C4-2B (cell line): ENCODE measurements around the gene IFITM1.

ENCODE experiments used
- CTCF ChIP-seq: fragments of 450-650 bp; conservative IDR thresholded peaks from 2 replicates; pipeline ENCODE4 v1.5.1; 2017; ENCODE audit warnings: mild to moderate bottlenecking
- ZFX ChIP-seq: fragments of 450-650 bp; IDR thresholded peaks from 2 replicates; pipeline ENCODE4 v1.6.1; 2017

- TF ChIP-seq CTCF (no peak), ZFX (no peak)
These were observed 1.6 kb upstream of the IFITM1 start for GRCh38 chr11:312092-312816.
